A673 (cell line): Measurements from ENCODE around the gene SLC7A9.

Experiments used
- EZH2 ChIP-seq: fragments of 200-600 bp; sonication (generic); IDR thresholded peaks from 2 replicates; pipeline ENCODE4 v1.6.1; 2017; ENCODE audit warnings: borderline replicate concordance, low read depth, mild to moderate bottlenecking, mixed read lengths, antibody characterized with exemption, low read length; ENCODE audit not compliant: poor library complexity, severe bottlenecking
- TF ChIP-seq, protein P1 (sequence below): fragments of 300-800, 200-600 bp; sonication (generic); conservative IDR thresholded peaks from 2 replicates; pipeline ENCODE4 v1.5.1; 2017; ENCODE audit warnings: low read depth, mild to moderate bottlenecking, antibody characterized with exemption, low read length, moderate library complexity, mixed read lengths

DNA sequence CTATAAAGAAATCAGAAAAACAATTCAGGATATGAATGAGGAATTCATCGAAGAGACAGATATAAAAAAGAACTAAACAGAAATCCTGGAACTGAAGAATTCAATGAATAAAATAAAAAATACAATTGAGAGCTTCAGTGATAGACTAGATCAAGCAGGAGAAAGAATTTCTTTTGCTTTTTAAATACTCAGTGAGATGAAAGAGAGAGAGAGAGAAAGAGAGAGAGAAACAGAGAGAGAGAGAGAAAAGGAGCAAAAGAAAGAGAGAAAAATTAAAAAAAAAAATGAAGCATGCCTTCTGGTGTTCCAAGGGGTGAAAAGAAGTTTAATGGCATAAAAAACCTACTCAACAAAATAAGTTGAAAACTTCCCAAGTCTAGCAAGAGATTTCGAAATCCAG lies 22.0 kb upstream of the SLC7A9 start:
- TF ChIP-seq, protein P1, sequence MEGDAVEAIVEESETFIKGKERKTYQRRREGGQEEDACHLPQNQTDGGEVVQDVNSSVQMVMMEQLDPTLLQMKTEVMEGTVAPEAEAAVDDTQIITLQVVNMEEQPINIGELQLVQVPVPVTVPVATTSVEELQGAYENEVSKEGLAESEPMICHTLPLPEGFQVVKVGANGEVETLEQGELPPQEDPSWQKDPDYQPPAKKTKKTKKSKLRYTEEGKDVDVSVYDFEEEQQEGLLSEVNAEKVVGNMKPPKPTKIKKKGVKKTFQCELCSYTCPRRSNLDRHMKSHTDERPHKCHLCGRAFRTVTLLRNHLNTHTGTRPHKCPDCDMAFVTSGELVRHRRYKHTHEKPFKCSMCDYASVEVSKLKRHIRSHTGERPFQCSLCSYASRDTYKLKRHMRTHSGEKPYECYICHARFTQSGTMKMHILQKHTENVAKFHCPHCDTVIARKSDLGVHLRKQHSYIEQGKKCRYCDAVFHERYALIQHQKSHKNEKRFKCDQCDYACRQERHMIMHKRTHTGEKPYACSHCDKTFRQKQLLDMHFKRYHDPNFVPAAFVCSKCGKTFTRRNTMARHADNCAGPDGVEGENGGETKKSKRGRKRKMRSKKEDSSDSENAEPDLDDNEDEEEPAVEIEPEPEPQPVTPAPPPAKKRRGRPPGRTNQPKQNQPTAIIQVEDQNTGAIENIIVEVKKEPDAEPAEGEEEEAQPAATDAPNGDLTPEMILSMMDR, result no peak
- no peak for TF ChIP-seq EZH2
